AG10803 (cell line): ENCODE measurements around the gene ZZZ3.

ENCODE experiments used
- DNase-seq: peaks from one replicate; pipeline ENCODE4 v3.0.0; 2010; ENCODE audit warnings: low read depth
- H3K4me3 ChIP-seq: 2 replicates; pipeline ENCODE4 v1.5.1; 2011; ENCODE audit warnings: mild to moderate bottlenecking, low read length, control low read depth
- TF ChIP-seq, protein P1 (sequence below): conservative IDR thresholded peaks from 2 replicates; pipeline ENCODE4 v1.5.1; 2011; ENCODE audit warnings: mild to moderate bottlenecking, low read length, control low read depth, inconsistent platforms

Gene ZZZ3

DNA sequence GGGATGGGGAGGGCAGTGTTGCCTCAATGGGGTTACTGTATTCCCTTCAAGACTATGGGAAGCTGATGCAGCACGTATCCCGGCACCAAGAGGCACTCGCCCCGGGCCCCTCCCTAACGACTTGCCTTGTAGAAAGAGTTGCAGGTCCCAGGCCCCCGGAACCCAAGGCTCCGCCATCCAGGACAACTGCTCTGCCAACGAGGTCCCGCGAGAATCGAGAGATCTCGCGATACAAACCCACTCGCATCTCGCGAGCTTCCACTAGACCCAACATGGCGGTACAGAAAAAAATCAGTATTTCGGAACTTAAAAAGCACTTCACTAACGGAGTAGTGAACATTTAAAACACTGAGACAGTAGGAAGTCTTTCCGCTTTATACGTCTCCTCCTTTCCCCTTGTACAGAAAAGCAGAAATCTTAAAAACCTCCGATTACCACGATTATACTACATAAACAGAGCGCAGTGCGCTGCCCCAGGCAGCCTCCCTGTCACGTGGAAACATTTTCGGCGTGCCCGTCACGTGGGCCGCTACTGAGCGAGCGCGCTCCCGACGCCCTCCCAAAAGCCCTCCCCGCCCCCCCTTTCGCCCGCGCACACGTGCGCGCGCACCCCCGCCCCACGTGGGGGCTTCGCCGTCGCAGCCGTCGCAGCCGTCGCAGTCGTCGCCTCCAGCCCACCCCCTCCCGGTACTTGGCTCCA, at the start of gene ZZZ3:
TSS of gene ZZZ3 (minus strand) at position 199 of the 700 bp plus-strand sequence. CDS start 49,304 bp downstream, outside the sequence.
- DNase-seq, result peak; percentile 93
- TF ChIP-seq, protein P1, sequence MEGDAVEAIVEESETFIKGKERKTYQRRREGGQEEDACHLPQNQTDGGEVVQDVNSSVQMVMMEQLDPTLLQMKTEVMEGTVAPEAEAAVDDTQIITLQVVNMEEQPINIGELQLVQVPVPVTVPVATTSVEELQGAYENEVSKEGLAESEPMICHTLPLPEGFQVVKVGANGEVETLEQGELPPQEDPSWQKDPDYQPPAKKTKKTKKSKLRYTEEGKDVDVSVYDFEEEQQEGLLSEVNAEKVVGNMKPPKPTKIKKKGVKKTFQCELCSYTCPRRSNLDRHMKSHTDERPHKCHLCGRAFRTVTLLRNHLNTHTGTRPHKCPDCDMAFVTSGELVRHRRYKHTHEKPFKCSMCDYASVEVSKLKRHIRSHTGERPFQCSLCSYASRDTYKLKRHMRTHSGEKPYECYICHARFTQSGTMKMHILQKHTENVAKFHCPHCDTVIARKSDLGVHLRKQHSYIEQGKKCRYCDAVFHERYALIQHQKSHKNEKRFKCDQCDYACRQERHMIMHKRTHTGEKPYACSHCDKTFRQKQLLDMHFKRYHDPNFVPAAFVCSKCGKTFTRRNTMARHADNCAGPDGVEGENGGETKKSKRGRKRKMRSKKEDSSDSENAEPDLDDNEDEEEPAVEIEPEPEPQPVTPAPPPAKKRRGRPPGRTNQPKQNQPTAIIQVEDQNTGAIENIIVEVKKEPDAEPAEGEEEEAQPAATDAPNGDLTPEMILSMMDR, result no peak
- peak within 1 kb of the TSS; percentile 89 for H3K4me3 ChIP-seq

- TF ChIP-seq, protein P1, result no peak
- no peak for DNase-seq
These were observed 49.6 kb upstream of the ZZZ3 start for GRCh38 chr1:77732090-77732489.

GRCh38 chr1:77725706-77726105, 43.2 kb upstream of the ZZZ3 start:
- DNase-seq, result no peak
- TF ChIP-seq, protein P1, result no peak
- H3K4me3 ChIP-seq, result no peak overlapping the region

More at GRCh38 chr1:77732090-77732489, 49.6 kb upstream of the ZZZ3 start:
- H3K4me3 ChIP-seq, result no peak overlapping the region

- TF ChIP-seq, protein P1, result no peak
- DNase-seq, result no peak
- H3K4me3 ChIP-seq, result no peak overlapping the region
These were observed 35.7 kb upstream of the ZZZ3 start for GRCh38 chr1:77718181-77718580.

DNA sequence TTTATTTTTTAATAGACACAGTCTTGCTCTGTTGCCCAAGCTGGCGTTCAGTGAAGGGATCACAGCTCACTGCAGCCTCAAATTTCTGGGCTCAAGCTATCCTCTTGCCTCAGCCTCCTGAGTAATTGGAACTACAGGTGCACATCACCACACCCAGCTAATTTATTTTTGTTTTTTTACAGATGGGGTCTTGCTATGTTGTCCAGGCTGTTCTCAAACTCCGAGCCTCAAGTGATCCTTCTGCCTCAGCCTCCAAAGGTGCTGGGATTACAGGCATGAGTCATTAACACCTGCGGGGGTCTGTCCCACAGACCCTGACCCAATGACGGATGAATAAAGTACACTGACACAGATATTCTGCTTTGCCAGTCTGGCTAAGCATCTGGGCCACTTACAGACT, 33.6 kb upstream of the ZZZ3 start:
- H3K4me3 ChIP-seq, result no peak overlapping the region
- DNase-seq, result no peak
- TF ChIP-seq, protein P1, result no peak

GRCh38 chr1:77709727-77710126, 27.3 kb upstream of the ZZZ3 start:
- TF ChIP-seq, protein P1, result no peak
- DNase-seq, result no peak
- H3K4me3 ChIP-seq, result no peak overlapping the region

DNA sequence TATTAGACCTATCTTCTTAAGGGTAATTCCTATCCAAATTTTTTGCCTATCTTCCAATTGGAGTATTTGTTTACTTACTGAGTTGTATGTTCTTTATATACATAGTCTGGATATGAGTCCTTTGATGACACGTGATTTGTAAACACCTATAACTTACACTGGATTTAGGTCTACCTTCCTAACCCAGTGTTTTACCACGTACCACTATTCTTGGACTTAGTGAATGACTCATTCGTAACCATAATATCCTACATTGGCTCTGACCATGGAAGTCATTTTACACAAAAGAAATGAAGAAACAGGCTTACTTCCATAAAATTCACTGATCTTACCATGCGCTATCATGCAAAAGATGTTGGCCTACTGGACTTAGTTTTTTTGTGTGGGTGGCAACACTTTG, 23.9 kb upstream of the ZZZ3 start:
- TF ChIP-seq, protein P1, result no peak
- DNase-seq, result no peak
- H3K4me3 ChIP-seq, result no peak overlapping the region
